KBM-7 (cell line): ENCODE data around the gene TTC38.

Experiments
- DNase-seq: peaks from one replicate; pipeline ENCODE4 v3.0.0-alpha.2; 2015
- in situ Hi-C: fragments of 300-500 bp; cut with MboI; formaldehyde crosslinking; loops from 2 replicates; pipeline ENCODE4 v1.14.3; 2020; ENCODE audit warnings: low sequenced_read_pairs, low pct_unique_long_range_greater_than_20kb, mixed read lengths

Gene TTC38

DNA sequence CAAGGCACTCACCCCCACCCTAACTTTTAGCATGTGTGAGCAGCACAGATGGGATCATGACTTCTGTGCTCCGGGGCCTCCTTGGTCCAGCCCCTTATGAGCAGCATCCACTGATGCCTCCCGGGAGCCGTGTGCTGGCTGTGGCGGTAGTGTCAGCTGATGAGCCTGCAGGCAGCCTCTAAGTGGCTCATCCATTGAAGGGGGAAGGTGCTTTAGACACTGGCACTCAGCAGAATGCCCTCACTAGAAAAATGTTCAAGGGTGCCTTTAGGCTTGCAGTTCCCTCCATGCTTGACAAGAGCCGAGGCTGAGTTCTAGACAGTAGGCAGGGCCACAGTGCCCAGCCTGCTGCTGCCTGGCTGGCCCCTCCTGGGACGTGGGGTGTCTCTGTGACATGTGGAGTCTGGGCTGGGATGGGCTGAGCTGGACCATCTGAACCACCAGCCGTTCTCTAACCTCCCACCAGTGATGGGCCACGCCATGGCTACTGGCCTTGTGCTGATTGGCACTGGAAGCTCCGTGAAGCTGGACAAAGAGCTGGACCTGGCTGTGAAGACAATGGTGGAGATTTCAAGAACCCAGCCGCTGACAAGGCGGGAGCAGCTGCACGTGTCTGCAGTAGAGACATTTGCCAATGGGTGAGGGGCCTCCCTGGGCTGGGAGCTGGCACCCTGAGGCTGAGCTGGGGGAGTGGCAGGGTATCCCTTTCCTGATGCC, 5.8 kb downstream of the TTC38 start:
- DNase-seq = no peak
- in situ Hi-C loops = no loop called here

GRCh38 chr22:46274381-46274780, 6.6 kb downstream of the TTC38 start:
- in situ Hi-C loops = no loop called here

GRCh38 chr22:46275455-46276122, 7.8 kb downstream of the TTC38 start:
- no peak for DNase-seq
- in situ Hi-C loops = no loop called here

More at GRCh38 chr22:46274381-46274780, 6.6 kb downstream of the TTC38 start:
- DNase-seq = no peak

GRCh38 chr22:46276563-46276962, 8.8 kb downstream of the TTC38 start:
- in situ Hi-C loops = no loop called here
- no peak for DNase-seq

GRCh38 chr22:46278656-46279645, 11.1 kb downstream of the TTC38 start:
- no peak for DNase-seq
- in situ Hi-C loops = no loop called here

DNA sequence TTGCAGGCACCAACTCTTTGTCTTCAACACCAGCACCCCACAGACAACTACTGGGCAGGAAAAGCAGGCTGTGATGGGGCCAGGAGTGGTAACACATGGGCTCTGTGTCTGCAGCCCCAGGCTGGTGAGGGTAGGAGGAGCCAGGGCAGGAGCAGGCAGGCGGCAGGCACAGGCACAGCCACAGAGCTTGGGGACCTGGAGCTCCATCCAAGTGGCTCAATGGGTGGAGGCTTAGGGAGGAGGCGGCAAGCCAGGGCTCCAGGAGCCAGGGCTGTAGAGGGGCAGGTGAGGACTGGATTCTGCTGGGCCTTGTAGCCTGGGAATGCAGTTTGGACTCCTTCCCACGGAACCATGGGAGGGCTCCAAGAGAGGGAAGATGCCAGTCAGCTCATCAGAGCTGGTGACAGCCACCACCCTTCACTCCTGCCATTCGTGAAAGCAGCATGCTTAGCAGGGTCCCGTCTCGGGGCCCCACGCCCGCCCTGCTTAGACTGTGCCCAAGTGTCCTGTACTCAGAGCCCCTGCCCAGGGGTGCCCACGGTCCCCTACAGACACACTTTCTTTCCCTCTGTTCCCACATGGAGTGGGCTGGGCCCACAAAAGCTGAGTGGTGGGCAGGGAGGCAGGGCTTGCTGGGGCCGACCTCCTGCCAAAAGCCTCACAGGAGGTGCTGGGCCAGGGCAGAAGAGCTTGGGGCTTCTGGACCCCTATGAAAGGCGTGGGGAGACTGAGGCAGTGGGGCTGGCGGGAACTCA, 12.4 kb downstream of the TTC38 start:
- no peak for DNase-seq
- in situ Hi-C loops = no loop called here

DNA sequence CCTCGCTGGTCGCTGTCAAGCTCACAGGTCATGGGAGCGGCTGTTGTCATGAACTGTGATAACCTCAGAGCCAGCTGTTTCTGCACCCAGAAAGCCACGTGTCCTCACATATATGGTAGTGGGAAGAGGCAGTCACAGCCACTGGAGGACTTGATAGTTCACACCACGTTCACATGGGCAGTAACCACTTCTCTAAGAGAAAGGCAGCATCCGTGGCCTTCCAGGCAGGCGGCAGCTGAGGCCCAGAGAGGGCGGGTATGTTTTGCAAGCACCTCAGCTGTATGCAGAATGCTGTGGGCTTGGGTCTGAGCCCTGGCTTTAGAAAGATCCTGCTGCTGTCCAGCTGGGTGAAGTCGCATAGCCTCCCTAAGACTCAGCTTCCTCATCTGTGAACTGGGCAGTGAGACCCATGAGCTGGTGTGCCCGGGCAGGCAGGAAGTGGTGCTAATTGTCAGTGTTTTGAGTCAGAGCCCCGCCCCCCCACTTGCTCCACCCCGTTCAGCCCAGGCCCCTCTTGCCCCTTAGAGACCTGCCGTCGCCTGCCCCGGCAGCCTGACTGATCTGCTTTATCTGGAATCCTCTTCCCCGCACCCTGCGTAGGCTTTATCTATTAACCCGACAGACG, 13.3 kb downstream of the TTC38 start:
- in situ Hi-C loops = no loop called here
- no peak for DNase-seq

DNA sequence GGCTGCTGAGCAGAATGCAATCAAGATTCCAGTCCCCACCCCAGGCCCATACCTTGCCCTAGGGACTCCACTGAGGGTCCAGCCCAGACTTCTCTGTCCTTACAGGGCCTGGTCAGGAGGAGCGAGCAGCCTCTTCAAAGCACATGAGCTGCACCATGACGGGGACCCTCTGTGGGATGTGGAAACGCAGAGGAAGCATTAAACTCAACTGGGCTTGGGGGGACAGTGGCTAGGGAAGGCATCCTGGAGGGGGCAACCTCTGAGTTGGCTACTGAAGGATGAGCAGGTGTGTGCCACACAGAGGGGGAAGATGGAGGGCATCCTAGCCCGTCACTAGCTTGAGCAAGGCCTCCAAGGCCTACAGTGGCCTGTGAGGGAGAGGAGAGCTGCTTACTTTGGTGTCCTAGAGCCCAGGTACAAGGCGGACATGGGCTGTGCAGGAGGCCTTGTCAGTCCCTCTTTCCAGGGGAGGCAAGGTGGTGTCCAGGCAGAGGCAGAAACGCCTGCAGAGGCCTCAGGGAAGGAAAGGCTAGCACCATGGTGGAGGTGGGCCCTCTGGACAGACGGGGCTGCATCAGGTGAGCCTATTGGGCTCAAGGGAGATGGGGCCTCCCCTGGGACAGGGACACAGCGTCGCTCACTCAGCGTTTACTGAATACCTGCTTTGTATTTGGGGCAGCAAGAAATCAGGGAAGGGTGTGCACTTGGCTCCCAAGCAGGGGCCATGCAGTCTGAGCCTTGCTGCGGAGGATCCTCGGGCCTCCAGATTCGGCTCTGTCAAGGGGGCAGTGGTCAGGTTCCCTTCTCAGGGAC, 14.3 kb downstream of the TTC38 start:
- DNase-seq = no peak
- in situ Hi-C loops = no loop called here

DNA sequence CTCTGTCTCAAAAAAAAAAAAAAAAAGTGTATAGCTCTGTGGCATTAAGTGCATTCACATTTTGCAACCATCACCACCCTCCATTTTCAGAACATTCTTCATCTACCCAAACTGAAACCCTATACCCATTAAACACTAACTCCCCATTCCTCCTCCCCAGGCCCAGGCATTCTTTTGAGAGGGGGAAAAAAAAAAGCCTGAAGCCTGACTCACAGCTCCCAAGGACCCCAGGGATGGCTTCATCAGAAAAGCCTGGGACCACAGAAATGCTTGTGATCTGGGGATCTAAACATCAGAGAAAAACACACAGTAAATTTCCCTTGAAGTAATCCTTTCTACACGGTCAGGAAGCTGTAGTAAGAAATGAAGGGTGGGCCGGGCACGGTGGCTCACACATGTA, 18.2 kb downstream of the TTC38 start:
- in situ Hi-C loops = no loop called here
- DNase-seq = no peak

GRCh38 chr22:46286941-46287872, 19.4 kb downstream of the TTC38 start:
- in situ Hi-C loops = no loop called here
- DNase-seq = no peak

GRCh38 chr22:46287873-46288751, 20.3 kb downstream of the TTC38 start:
- in situ Hi-C loops = no loop called here

DNA sequence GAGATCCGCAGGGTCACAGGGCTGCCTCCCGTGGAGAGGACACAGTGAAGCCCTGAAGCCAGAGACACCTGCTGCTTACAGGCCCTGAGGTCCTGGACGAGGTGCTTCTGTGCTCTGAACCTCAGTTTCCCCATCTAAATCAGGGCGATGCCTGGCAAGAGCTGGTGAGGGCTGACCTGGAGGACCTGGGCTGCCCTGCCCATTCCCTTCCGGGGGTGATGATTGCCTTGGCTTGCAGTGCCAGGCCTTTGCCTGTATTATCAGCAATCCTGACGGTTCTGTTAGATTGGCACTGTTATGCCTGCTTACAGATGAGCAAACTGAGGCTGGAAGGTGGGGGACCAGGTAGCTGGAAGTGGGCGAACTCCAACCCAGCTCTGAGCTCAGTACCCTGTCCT, 21.0 kb downstream of the TTC38 start:
- no peak for DNase-seq
- in situ Hi-C loops = no loop called here

More at GRCh38 chr22:46287873-46288751, 20.3 kb downstream of the TTC38 start:
- peak; percentile 82 for DNase-seq

GRCh38 chr22:46289244-46289891, 21.6 kb downstream of the TTC38 start:
- in situ Hi-C loops = no loop called here
- DNase-seq = no peak

GRCh38 chr22:46290121-46290842, 22.5 kb downstream of the TTC38 start:
- DNase-seq = no peak
- in situ Hi-C loops = no loop called here
